NCI-H460 (cell line): ENCODE data around the gene NID1. TPM values are rescaled to one million over a fixed set of nuclear protein-coding genes. Genes with fewer than 3 reads are reported as not detected.
"Not testable (repeated sequence)": the region's sequence is repeated elsewhere in the genome, so short reads cannot be mapped to it uniquely, and the experiment has no call there.

ENCODE experiments used
- DNase-seq: peaks from one replicate; pipeline ENCODE4 v3.0.0-alpha.2; 2016; ENCODE audit warnings: low read depth; ENCODE audit errors: extremely low read depth
- total RNA-seq: library from RNA; depleted of rRNA; stranded (reverse); fragments of >200 nt; shearing (Covaris generic); gene quantifications from 2 replicates; pipeline ENCODE4 v1.2.3, GENCODE V29; 2014

Gene NID1
- total RNA-seq, 1 experiment from 2014 or later, result 0.15 TPM

- not testable (repeated sequence) for DNase-seq
Observed at GRCh38 chr1:235972691-235973090, 92.2 kb downstream of the NID1 start.

GRCh38 chr1:235972311-235972689 is 92.6 kb downstream of the NID1 start:
- no peak for DNase-seq

DNA sequence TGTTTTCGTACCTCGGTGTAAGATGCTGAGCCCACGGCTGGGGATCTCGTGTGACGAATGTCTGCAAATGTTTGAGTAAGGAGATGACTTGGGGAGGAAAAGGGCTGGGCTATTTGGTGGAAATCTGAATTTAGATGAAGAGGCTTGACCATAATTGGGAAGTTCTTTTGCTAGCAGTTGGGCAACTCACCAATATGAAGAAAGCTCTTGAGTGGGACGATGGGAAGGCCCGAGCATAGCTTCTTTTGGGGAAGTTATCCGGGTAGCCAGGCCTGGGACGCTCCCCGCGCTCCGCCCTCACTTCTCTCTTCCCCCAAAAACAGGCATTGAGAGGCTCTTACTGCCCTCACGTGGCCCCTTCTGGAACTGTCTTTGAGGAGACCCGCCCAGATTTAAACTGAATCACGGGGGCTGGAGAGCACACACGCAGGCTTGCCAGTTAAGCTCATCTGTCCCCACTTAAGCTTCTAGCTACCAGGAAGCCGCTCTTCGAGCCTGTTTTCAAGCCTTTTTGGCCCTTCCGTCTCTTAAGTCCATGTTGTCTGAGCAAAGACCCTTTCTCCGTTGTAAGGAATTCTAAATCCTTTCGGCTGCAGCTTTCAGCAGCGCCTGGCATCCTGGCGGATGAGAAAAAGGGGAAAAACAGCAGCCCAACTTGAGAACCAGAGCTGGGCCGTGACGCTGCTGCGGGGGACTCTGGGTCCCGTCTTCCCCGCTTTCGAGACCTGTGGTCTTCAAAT is 93.1 kb downstream of the NID1 start:
- DNase-seq, result peak; percentile 93

- no peak for DNase-seq
Observed at GRCh38 chr1:235971020-235971419, 93.9 kb downstream of the NID1 start.

DNA sequence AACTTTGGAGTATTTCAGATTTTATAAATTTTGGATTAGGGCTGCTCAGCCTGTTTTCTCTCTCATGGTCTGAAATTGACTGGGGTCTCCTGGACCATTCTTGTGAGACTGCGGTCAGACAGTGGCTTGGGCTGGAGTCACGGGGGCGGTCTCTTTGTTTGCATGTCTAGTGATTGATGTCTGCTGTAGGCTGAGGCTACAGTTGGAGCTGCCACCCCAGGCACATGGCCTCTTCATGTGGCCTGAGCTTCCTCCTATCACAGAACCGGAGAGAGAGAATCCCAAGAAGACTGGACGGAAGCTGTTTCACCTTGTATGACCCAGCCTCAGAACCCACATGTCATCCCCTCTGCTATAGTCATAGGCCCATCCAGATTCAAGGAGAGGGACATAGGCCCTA is 96.1 kb downstream of the NID1 start:
- DNase-seq, result no peak

DNA sequence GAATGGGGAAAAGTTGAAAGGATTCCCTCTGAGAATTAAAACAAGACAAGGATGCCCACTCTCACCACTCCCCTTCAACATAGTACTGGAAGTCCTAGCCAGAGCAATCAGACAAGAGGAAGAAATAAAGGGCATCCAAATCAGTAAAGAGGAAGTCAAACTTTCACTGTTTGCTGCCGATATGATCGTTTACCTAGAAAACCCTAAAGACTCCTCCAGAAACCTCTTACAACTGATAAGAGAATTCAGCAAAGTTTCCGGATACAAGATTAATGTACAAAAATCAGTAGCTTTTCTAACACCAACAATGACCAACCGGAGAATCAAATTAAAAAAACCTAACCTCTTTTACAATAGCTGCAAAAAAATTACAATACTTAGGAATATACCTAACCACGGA is 98.8 kb downstream of the NID1 start:
- not testable (repeated sequence) for DNase-seq

DNA sequence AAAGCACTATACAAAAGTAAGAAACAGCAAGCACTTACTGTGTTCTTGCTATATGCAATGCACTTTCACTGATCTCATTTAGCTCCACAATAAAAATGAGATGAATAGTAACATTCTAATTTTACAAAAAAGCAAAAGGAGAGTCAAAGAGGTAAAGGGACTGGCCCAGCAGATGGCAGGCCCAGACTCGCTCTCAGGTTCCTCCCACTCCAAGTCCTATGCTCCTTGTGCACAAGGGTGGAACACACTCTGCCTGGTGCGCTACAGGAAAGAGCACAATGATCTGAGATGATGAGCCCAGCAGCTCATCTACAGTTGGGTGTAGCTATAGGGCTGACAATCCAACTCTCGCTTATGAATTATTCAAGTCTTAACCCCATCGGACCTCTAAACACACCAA is 104.1 kb downstream of the NID1 start:
- DNase-seq, result no peak

- DNase-seq, result no peak
Observed at GRCh38 chr1:235958021-235958420, 106.9 kb downstream of the NID1 start.

DNA sequence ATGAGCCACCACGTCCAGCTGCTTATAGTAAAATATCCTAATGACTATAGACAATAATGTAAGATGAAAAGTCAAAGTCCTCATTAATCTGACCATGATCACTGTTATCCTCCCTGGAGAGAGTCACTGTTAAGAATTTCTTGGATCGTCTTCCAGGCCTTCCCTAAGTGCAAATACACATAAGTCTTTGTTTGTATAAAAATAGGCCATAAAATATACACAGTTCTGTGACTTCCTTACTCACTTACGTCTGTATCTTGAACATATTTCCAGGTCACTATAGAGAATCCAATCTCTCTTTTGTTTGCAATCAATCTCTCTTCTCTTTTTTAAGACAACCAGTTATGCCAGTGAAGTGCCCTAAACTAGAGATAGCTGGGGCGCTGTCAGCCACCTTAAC is 109.1 kb downstream of the NID1 start:
- DNase-seq, result no peak

GRCh38 chr1:235954306-235955283 is 110.3 kb downstream of the NID1 start:
- DNase-seq, result no peak

DNA sequence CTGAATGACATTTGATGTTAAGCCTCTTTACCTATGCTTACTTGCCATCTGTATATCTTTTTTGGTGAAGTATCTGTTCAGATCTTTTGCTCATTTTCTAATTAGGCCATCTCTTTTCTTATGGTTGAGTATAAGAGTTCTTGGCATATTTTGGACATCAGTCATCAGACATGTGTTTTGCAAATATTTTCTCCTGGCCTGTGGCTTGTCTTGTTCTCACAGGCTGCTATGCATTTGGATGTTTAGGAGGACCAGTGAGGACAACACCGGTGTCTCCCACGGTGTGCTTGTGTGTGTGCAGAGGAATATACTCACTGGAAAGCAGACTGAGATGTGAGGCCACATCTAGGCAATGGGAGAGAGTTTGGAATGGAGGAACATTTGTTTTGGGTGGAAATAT is 111.1 kb downstream of the NID1 start:
- DNase-seq, result no peak

DNA sequence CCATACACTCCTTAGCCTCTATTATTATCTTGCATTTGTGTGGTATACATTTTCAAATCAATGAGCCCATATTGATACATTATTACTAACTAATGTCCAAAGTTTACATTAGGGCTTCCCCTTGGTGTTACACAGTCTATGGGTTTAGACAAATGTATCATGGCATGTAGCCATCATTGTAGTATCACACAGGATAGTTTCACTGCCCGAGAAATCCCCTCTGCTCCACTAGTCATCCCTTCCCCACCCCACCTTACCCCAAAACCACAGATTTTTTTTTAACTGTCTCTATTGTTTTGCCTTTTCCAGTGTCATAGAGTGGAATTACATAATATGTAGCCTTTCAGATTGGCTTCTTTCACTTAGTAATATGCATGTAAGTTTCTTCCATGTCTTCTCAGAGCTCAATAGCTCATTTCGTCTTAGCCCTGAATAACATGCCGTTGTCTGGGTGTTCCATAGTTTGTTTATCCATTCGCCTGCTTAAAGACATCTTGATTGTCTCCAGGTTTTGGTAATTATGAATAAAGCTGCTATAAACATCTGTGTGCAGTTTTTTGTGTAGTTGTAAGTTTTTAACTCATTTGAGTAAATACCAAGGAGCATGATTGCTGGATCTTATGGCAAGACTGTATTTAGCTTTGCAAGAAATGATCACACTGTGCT is 111.8 kb downstream of the NID1 start:
- DNase-seq, result no peak

DNA sequence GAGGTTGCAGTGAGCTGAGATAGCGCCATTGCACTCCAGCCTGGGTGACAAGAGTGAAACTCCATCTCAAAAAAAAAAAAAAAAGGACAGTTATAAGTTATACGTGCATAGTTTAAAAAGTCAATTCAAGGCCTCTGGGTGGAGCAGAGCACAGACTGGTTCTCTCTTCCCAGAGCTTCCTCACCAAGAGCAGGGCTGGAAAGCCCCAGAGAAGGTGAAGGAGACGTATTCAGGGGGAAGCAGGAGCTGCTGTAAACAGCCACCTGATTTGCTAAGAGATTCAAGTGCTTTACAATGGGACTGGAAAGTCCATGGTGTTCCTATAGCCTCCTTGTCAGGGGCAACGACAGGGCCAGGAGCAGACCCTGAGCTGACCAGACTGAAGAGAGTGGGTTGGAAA is 113.2 kb downstream of the NID1 start:
- DNase-seq, result no peak

DNA sequence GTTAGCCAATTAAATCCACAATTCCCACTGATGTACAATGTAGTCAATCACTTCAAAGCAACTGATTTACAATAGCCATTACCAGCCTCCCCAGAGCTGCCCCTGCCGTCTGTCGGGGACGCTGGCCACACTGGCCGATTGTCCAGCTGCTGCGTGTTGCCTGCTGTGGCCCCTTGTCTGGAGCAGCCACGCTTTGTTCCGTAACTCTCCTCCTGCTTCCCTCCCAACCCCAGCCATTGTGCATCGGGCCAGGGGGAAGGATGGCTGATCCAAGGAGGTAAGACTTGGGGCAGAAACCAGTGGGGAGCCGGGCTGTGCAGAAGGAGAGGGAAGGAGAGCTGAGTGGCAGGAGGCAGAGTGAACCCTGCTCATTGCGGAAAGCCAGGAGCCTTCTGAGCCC is 114.6 kb downstream of the NID1 start:
- no peak for DNase-seq

DNA sequence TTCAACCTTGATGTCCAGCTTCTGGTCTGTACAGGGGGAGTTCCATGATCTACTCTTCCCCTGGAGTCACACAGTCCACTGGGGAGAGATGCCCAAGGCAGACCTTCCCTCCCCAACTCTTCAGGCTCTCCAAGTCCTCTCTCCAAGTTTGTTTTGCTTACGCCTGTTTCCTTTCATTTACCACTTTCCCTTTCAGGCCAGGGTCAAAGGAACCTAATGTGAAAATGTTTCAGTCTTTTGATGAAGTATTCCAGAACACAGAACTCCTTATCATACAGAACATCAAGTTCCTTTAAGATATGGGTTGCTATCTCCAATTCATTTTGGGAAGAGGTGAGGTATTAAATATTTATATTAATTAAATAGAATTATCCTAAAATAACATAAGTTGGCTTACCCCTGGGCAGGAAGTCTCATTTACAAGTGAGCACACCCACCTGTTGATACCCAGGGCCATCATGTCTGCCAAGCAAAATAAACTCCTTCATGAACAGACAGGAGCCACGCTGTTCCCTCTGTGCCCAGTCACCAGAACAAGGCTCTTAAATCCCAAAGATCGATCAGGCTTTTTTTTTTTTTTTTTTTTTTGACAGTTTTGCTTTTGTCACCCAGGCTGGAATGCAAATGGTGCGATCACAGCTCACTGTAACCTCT is 116.0 kb downstream of the NID1 start:
- no peak for DNase-seq

- no peak for DNase-seq
Observed at GRCh38 chr1:235947989-235948388, 116.9 kb downstream of the NID1 start.

GRCh38 chr1:235946571-235946981 is 118.3 kb downstream of the NID1 start:
- DNase-seq, result no peak

DNA sequence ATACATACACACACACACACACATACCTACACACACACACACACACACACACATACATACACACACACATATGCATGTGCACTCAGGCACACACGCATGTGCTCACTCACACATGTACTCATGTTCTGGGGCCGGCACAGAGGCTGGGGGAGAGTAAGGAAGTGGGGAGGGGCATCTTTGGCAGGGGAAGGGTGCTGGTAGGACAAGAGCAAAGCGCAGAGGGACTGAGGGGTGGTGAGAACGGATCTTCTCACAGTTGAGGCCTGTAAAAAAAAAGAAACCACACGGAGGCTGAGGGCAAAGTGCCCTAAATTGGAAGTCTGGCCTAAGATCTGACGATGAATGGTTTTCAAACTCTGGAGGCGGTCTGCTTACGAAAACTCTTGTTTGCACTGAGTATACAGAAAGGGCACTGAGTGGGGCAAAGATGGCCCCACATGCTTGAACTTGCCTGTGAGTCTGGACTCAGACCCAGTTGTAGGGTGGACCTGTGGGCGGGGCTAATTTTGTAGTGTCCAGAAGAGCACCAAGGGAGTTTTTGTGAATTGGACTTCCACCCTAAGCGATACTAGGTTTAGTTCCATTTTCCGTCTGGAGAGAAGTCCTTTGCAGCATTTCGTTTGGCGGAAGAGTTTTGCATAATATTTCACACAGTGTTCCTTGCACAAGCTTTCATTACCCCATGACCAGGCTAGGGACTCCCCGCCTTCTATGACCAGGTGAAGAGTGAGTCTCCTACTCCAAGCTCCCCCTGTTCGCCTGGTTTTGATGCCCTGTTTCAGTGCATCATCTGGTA is 118.9 kb downstream of the NID1 start:
- no peak for DNase-seq

DNA sequence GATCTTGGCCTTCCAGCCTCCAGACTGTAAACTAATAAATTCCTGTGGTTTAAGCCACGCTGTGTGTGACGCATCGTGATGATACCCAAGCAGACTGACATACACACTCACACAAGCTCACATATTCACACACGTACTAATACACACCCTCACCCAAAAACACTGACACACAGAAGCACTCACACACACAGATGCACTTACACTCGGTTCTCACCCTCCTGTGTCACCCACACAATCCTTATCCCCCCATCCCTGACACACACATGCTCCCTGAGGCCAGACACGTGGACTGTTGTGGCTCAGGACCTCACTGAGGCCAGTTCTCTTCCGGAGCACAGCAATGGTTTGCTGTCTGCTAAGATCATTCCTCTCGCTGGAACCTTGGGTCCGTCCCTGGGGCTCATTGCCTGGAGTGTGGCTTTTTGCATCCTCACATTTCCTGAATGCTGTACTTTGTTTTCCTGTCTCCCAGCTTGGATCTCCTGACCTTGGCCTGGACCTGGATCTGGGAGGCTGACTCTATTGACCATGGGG is 121.2 kb downstream of the NID1 start:
- DNase-seq, result no peak
